ENCODE results near the gene PTPRN2. TPM values are rescaled to one million over a fixed set of nuclear protein-coding genes. Genes with fewer than 3 reads are reported as not detected.

PTPRN2 gene
- total and polyA plus RNA-seq, 2 donors = 1.7 to 1.9 TPM

- 92% methylated on average over 28 of the region's 28 CpGs for WGBS
- H3K36me3 ChIP-seq (ENCODE audit: control insufficient read depth in 2 of 2, insufficient read depth in 2 of 2, low read length in 1 of 2) = no peaks in the 10 kb centered on the region
- H3K4me3 ChIP-seq (ENCODE audit: low read length in 2 of 2) = no peak overlapping the region
- DNase-seq (ENCODE audit: low read depth in 6 of 9, low spot score in 9 of 9) = no peak
- H3K9me3 ChIP-seq (ENCODE audit: control insufficient read depth in 2 of 2, insufficient read depth in 1 of 2, low read length in 1 of 2) = no peaks in the 10 kb centered on the region
- no peaks in the 10 kb centered on the region for H3K27me3 ChIP-seq (ENCODE audit: control insufficient read depth in 2 of 2, insufficient read depth in 1 of 2, low read length in 1 of 2)
- no peaks in the 10 kb centered on the region for H3K4me1 ChIP-seq (ENCODE audit: control insufficient read depth in 2 of 2, insufficient read depth in 2 of 2, low read length in 2 of 2)
- H3K27ac ChIP-seq (ENCODE audit: low read depth in 1 of 2, low read length in 1 of 2) = no peak overlapping the region
Observed at GRCh38 chr7:158443014-158443687, 144.5 kb downstream of the PTPRN2 start.

- Histone ChIP-seq H3K27ac (ENCODE audit: low read depth in 1 of 2, low read length in 1 of 2) (no peak overlapping the region), H3K4me3 (ENCODE audit: low read length in 2 of 2) (no peak overlapping the region), H3K27me3 (ENCODE audit: control insufficient read depth in 2 of 2, insufficient read depth in 1 of 2, low read length in 1 of 2) (no peaks in the 10 kb centered on the region), H3K9me3 (ENCODE audit: control insufficient read depth in 2 of 2, insufficient read depth in 1 of 2, low read length in 1 of 2) (no peaks in the 10 kb centered on the region), H3K36me3 (ENCODE audit: control insufficient read depth in 2 of 2, insufficient read depth in 2 of 2, low read length in 1 of 2) (no peaks in the 10 kb centered on the region), H3K4me1 (ENCODE audit: control insufficient read depth in 2 of 2, insufficient read depth in 2 of 2, low read length in 2 of 2) (no peaks in the 10 kb centered on the region)
- DNase-seq (ENCODE audit: low read depth in 6 of 9, low spot score in 9 of 9) = no peak
- WGBS = 41% methylated on average over 4 of the region's 4 CpGs
Observed at GRCh38 chr7:158442260-158442659, 145.4 kb downstream of the PTPRN2 start.

DNA sequence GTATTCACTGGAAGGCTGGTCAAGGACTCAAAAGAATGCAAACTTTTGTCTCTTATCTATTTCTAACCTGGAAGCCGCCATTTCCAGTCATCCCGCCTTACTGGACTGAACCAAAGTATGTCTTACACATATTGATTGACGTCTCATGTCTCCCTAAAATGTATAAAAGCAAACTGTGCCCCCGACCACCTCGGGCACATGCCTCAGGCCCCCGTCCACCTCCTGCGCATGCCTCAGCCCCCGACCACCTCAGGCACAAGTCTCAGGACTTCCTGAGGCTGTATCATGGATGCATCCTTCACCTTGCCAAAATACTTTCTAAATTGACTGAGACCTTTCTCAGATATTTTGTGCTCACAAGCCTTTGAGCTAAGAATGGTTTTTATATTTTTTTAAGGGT is 148.6 kb downstream of the PTPRN2 start:
- no peaks in the 10 kb centered on the region for H3K27me3 ChIP-seq (ENCODE audit: control insufficient read depth in 2 of 2, insufficient read depth in 1 of 2, low read length in 1 of 2)
- no peak overlapping the region for H3K27ac ChIP-seq (ENCODE audit: low read depth in 1 of 2, low read length in 1 of 2)
- no peak overlapping the region for H3K4me3 ChIP-seq (ENCODE audit: low read length in 2 of 2)
- DNase-seq (ENCODE audit: low read depth in 6 of 9, low spot score in 9 of 9) = no peak
- no peaks in the 10 kb centered on the region for H3K4me1 ChIP-seq (ENCODE audit: control insufficient read depth in 2 of 2, insufficient read depth in 2 of 2, low read length in 2 of 2)
- 89% methylated on average over 8 of the region's 8 CpGs for WGBS
- H3K9me3 ChIP-seq (ENCODE audit: control insufficient read depth in 2 of 2, insufficient read depth in 1 of 2, low read length in 1 of 2) = no peaks in the 10 kb centered on the region
- no peaks in the 10 kb centered on the region for H3K36me3 ChIP-seq (ENCODE audit: control insufficient read depth in 2 of 2, insufficient read depth in 2 of 2, low read length in 1 of 2)

DNA sequence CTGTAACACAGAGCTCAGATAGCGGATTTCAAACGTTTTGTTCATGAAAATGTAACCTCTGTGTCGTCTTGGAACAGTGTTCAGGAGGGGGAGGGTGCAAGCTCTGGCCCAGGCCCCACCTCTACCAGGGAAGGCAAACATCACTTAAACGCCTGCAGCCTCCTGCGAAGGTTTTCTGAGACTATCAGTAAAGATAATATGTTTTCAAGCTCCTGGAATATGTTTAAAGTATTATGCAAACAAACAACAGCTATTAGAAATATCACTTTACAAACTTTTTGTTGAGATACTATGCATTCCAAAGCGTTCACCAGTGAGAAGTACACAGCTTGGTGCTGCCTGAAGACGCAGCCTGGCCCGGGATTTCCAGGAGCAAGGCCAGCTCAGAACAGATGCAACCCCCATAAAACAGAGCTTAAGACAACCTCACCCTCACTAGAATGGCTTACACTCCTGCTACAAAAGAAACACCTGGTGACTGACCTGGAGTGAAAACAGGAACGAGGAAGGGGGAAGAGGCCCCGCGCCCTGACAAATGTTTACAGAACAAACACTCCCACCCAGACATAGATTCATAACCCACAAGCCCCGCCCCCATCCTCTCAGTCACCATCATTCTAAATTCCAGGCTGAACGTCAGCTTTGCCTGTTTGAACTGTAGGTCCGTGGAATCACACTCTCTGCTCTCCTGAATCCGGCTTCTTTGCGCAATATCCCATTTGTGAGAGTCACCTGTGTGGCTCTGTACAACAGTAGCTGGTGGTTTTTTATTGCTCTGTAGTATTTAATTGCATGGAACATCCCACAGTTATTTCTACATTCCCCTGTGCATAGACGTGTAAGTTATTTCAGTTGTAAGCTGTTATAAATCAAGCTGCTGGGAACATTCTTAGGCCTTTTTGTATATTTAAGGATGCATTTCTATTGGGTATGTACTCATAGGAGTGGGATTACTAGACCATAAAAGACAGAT is 155.0 kb downstream of the PTPRN2 start:
- 49% methylated on average over 17 of the region's 17 CpGs for WGBS
- H3K27ac ChIP-seq (ENCODE audit: low read depth in 1 of 2, low read length in 1 of 2) = no peak overlapping the region
- no peak overlapping the region for H3K4me3 ChIP-seq (ENCODE audit: low read length in 2 of 2)

GRCh38 chr7:158431941-158432347 is 155.7 kb downstream of the PTPRN2 start:
- Histone ChIP-seq H3K4me3 (ENCODE audit: low read length in 2 of 2) (no peak overlapping the region), H3K9me3 (ENCODE audit: control insufficient read depth in 2 of 2, insufficient read depth in 1 of 2, low read length in 1 of 2) (peaks cover 0 to 2% of the 10 kb centered on the region in 2 donors), H3K27ac (ENCODE audit: low read depth in 1 of 2, low read length in 1 of 2) (peak overlapping the region in 1 of 2 donors; percentile 11), H3K27me3 (ENCODE audit: control insufficient read depth in 2 of 2, insufficient read depth in 1 of 2, low read length in 1 of 2) (no peaks in the 10 kb centered on the region), H3K4me1 (ENCODE audit: control insufficient read depth in 2 of 2, insufficient read depth in 2 of 2, low read length in 2 of 2) (peaks cover 0 to 3% of the 10 kb centered on the region in 2 donors), H3K36me3 (ENCODE audit: control insufficient read depth in 2 of 2, insufficient read depth in 2 of 2, low read length in 1 of 2) (no peaks in the 10 kb centered on the region)
- DNase-seq (ENCODE audit: low read depth in 6 of 9, low spot score in 9 of 9) = peak in 1 of 9 donors; percentile 28
- 92% methylated on average over 14 of the region's 14 CpGs for WGBS

More for the DNA sequence above, 155.0 kb downstream of the PTPRN2 start:
- Histone ChIP-seq H3K9me3 (ENCODE audit: control insufficient read depth in 2 of 2, insufficient read depth in 1 of 2, low read length in 1 of 2) (peaks cover 0 to 2% of the 10 kb centered on the region in 2 donors), H3K4me1 (ENCODE audit: control insufficient read depth in 2 of 2, insufficient read depth in 2 of 2, low read length in 2 of 2) (peaks cover 0 to 3% of the 10 kb centered on the region in 2 donors), H3K27me3 (ENCODE audit: control insufficient read depth in 2 of 2, insufficient read depth in 1 of 2, low read length in 1 of 2) (no peaks in the 10 kb centered on the region), H3K36me3 (ENCODE audit: control insufficient read depth in 2 of 2, insufficient read depth in 2 of 2, low read length in 1 of 2) (no peaks in the 10 kb centered on the region)
- peak in 1 of 9 donors; percentile 24 for DNase-seq (ENCODE audit: low read depth in 6 of 9, low spot score in 9 of 9)

GRCh38 chr7:158431055-158431940 is 156.3 kb downstream of the PTPRN2 start:
- no peak overlapping the region for H3K4me3 ChIP-seq (ENCODE audit: low read length in 2 of 2)
- 91% methylated on average over 12 of the region's 12 CpGs for WGBS
- H3K27me3 ChIP-seq (ENCODE audit: control insufficient read depth in 2 of 2, insufficient read depth in 1 of 2, low read length in 1 of 2) = no peaks in the 10 kb centered on the region
- H3K36me3 ChIP-seq (ENCODE audit: control insufficient read depth in 2 of 2, insufficient read depth in 2 of 2, low read length in 1 of 2) = no peaks in the 10 kb centered on the region
- peak overlapping the region in 1 of 2 donors; percentile 11 for H3K27ac ChIP-seq (ENCODE audit: low read depth in 1 of 2, low read length in 1 of 2)
- peaks cover 0 to 2% of the 10 kb centered on the region in 2 donors for H3K9me3 ChIP-seq (ENCODE audit: control insufficient read depth in 2 of 2, insufficient read depth in 1 of 2, low read length in 1 of 2)
- DNase-seq (ENCODE audit: low read depth in 6 of 9, low spot score in 9 of 9) = no peak
- H3K4me1 ChIP-seq (ENCODE audit: control insufficient read depth in 2 of 2, insufficient read depth in 2 of 2, low read length in 2 of 2) = peaks cover 0 to 3% of the 10 kb centered on the region in 2 donors

DNA sequence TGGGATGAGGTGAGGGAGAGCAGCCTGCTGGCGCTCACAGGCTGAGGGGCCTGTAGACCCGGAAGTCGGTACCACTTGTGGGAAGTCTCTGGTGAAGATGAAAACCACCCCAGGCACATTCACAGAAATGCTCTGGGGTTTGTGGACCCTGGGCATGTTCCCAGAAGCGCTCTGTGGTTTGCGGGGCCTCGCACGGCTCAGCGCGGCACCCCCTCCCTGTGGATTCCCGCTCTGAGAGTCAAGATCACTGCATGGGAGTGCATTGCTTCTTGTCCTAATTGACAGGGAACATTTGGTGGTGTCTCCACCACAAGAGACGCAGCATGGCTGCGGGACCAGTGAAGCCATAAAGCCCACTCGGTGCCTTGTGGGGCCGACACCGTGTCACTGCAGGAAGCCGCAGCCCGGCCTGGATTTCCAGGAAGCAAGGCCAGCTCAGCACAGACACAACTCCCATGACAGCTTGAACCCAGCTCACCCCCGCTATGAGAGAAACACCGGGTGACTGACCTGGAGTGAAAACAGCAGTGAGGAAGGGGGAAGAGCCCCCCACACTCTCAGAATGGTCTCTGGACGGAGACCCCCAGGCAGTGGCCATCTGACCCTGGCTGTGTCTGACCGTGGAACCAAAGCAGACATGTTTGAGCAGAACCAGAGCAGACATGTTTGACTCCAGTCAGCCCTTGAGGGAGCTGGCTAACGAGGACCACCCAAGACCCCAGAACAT is 157.2 kb downstream of the PTPRN2 start:
- Histone ChIP-seq H3K27ac (ENCODE audit: low read depth in 1 of 2, low read length in 1 of 2) (no peak overlapping the region), H3K36me3 (ENCODE audit: control insufficient read depth in 2 of 2, insufficient read depth in 2 of 2, low read length in 1 of 2) (no peaks in the 10 kb centered on the region), H3K27me3 (ENCODE audit: control insufficient read depth in 2 of 2, insufficient read depth in 1 of 2, low read length in 1 of 2) (no peaks in the 10 kb centered on the region), H3K4me1 (ENCODE audit: control insufficient read depth in 2 of 2, insufficient read depth in 2 of 2, low read length in 2 of 2) (peaks cover 0 to 3% of the 10 kb centered on the region in 2 donors), H3K4me3 (ENCODE audit: low read length in 2 of 2) (no peak overlapping the region), H3K9me3 (ENCODE audit: control insufficient read depth in 2 of 2, insufficient read depth in 1 of 2, low read length in 1 of 2) (peaks cover 0 to 2% of the 10 kb centered on the region in 2 donors)
- WGBS = 90% methylated on average over 22 of the region's 22 CpGs
- no peak for DNase-seq (ENCODE audit: low read depth in 6 of 9, low spot score in 9 of 9)

Data from thymus (tissue), 11 donors.